HG03159 (cell line): ENCODE measurements around the gene FBXO42.
A peak's percentile ranks its signal among the peaks of the same experiment; 100 is the strongest.

ENCODE experiments used
- ATAC-seq: cut with Tn5 transposase; IDR thresholded peaks from one replicate; pipeline ENCODE4 v1.9.1; 2021; ENCODE audit warnings: mild to moderate bottlenecking, moderate library complexity; ENCODE audit not compliant: unreplicated experiment

Gene FBXO42

GRCh38 chr1:16351994-16352841 lies at the start of gene FBXO42:
Gene FBXO42 (minus strand): TSS chr1:16352480. CDS start chr1:16315418, 37,062 bp downstream.
- peak; percentile 80 for ATAC-seq

DNA sequence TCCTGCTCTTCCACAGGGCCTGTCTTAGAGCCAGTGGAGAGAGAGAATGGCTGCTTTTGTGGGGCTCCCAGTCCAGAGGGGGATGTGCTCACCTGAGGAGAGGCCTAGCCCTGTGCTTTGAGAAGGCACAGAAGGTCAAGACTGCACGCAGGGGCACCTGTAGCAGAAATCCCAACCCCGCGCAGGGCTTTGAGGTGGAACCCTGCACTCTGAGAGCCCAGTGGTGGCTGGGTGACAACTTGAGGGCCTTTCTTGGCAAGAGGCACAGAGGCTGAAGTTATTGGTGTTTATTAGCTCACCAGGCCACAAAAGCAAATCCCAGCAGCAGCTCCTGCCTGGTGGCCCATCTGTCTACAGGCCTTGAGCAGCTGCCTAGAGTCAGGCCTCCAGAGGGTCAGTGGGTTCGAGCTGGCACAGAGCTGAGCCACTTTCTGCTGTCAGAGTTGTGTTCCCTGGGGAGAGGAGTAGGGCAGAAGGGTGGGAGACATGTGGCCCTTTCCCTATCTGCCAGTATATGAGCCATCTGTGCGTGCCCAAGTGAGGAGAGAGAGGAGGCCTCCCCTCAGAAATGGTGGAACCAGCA lies 46.2 kb upstream of the FBXO42 start:
- ATAC-seq: no peak

DNA sequence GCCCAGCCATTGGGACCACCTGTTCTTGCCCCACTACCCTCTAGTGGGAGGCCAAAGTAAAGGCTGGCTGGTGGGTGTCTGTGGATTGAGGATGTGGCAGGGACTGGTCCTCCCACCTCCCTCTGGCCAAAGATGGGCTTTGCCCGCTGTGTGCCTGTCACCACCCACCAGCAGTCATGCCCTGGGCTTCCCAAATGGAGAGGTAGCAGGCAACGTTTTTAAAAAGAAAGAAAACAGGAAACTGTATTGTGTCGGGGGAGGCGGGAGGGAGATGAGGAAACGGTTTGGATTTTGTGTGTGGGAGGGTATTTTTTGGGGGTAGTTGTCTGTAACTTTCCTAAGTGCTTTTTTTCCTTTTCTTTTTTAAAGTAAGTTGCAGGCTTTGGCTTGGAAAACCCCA lies 44.8 kb upstream of the FBXO42 start:
- no peak for ATAC-seq

- ATAC-seq: no peak
Measured at GRCh38 chr1:16396591-16396990, 44.3 kb upstream of the FBXO42 start.

DNA sequence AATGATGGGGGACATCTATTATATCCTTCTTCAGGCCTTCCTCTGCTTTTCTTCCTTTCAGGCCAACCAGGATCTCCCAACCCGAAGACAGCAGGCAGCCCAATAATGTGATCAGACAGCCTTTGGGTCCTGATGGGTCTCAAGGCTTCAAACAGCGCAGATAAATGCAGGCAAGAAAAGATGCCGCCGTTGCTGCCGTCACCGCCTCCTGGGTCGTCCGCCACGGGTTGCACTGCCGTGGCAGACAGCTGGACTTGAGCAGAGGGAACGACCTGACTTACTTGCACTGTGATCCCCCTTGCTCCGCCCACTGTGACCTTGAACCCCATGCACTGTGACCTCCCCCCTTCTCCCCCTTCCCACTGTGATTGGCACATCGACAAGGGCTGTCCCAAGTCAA lies 42.7 kb upstream of the FBXO42 start:
- no peak for ATAC-seq

DNA sequence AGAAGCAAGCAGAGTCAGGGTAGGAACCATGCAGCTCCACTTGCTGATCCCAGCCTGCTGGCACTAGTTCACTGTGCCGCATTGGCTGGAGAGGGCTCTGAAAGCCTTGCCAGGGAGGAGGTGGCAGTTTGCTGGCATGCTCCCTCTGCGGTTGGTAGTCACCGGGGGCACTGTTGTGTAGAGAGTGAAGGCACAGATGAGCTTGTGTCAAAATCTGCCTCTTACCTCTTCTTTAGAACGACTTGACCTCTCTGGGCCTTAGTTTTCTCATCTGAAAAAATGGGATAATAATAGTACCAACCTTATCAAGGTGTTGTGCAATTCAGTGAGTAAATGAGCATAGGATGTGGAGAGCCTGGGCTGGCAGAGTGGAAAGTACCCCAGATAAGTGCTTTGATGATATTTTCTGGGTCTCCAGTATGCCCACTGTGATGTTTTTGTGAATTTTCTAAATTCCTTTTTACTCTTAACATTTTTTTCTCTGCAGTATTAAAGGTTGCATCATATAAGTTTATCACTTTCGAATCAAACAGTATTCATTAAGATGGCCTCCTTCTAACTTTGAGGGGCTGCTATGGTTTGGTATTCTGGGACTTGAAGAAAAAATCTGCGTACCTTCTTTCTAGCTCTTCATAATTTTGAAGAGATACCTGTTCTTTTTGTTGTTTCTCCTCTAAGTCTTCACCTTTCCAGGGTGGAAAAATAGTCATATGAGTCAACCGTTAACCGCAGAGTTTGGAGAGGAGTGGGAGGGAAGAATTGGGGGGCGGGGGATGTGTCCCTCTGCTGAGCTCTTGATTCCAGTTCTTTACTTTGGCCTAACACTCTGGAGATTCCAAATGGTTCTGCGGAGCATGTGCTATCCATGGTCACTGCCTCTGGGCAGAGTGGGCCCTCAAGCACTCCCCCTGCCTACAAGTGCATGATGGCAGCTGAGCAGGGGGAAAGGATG lies 41.6 kb upstream of the FBXO42 start:
- ATAC-seq: no peak

- ATAC-seq: no peak
Measured at GRCh38 chr1:16392740-16393569, 40.7 kb upstream of the FBXO42 start.

- no peak for ATAC-seq
Measured at GRCh38 chr1:16391411-16391810, 39.1 kb upstream of the FBXO42 start.

DNA sequence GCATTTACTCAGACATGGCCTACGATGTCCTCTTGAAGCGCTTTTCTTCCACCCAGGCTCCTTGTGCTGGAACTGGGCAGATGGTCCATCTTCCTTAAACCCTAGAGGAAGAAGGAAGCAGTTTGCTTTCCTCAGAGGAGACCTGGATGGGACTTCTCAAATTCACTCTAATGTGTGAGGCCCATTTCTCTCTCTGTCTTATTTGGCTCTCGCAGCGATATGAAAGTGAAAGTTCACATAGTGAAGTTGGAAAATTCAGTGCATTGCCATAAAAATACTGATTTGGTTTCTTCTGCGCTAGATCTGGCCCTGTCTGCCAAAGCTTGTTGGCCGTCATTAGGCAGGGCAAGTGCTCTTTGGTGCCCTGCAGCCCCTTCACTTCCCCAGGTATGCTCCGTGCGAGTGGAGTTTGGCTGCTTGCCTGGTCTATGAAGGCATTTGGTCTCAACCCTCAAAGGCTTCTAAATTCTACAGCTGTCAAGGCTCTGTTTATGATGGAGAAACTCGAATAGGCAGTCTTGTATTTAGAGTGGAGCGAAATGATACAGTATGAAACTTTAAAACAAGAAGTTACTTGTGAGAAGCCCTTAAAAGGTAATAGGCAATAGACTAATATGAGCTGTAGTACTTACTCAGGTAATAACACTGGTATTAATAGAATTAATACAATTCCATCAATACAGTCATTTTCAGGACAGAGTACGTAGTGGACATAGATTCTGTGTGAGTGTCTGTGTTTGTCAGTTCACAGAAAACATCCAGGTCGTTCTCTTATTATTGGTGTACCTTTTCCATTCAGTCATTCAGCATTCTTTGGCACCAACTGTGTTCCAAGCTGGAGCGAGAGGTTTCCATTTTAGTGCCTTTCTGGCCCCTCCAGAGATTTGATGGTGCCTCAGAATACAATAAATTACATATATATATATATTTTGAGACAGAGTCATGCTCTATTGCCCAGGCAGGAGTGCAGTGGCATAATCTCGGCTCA lies 35.2 kb upstream of the FBXO42 start:
- ATAC-seq: no peak

- ATAC-seq: no peak
Measured at GRCh38 chr1:16386454-16387113, 34.3 kb upstream of the FBXO42 start.

DNA sequence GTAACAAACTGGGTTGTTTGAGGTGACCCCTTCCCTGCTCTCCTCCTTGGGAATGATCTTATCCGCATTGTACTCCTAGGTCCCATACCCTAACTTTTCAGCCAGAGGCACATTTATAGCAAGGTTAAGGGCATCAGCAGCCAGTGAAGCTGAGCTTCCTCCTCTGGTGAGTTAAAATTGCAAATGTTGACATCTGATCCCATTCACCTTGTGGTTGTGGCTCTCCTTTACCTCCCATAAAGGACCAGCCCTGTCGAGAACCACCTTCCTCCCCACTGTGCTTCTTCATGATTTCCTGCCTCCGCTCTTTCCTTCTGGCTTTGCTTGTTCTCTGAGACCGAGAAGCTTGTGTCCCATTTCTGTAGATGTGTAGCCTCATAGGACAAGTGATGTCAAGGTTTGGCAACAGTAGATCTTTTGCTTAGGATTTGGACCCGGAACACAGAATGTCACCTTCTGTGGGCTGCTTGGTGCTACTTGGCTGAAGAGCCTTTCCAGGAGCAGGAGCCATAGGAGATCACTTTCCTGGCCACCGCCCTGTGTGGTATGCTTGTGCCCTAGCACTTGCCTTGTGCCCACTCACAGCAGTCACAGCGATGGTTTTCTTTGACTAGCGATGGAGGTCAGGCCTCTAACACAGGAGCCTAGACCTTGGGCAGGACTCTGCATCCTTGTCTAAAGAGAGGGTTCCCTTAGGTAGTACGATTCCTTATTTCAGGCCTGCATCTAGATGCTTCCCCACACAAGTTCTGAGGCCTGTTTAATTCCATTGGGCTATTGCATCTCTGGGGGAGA lies 33.6 kb upstream of the FBXO42 start:
- ATAC-seq: no peak

DNA sequence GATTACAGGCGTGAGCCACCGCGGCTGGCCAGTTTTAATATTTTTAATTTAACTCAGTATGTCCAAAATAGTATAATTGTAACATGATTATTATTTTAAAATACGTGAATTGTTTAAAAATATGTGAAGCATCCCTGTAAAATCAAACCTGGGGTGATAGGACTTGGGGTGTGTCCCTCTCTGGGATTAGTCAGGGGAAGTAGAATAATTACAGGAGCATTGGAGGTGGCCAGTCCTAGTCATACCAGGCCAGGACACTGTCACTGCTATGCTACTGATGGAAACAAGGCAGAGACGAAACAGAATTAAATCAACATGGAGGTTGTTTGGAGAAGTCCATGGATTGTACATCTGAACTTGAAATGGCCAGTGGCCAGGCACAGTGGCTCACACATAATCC lies 31.6 kb upstream of the FBXO42 start:
- no peak for ATAC-seq

DNA sequence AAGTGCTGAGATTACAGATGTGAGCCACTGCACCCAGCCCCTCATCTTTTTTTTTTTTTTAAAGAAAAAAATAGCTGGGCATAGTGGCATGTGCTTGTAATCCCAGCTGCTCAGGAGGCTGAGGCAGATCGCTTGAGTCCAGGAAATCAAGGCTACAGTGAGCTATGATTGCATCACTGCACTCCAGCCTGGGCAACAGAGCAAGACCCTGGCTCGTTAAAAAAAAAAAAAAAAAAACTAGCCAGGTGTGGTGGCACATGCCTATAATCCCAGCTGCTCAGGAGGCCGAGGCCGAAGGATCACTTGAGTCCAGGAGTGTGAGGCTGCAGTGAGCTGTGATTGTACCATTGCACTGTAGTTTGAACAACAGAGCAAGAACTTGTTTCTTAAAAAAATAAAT lies 28.6 kb upstream of the FBXO42 start:
- ATAC-seq: no peak

DNA sequence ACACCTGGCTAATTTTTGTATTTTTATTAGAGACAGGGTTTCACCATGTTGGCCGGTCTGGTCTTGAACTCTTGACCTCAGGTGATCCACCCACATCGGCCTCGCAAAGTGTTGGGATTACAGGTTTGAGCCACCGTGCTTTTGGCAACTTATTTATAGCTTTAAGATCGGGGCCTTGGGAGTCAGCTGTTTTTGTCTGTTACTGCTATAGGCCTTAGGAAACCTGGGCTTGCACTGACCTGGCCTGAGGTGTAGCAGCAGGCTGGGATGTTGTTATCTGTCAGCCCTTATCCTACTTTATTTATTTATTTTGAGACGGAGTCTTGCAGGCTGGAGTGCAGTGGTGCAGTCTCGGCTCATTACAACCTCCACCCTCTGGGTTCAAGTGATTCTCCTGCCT lies 26.2 kb upstream of the FBXO42 start:
- ATAC-seq: no peak

GRCh38 chr1:16376971-16377370 lies 24.7 kb upstream of the FBXO42 start:
- ATAC-seq: no peak

DNA sequence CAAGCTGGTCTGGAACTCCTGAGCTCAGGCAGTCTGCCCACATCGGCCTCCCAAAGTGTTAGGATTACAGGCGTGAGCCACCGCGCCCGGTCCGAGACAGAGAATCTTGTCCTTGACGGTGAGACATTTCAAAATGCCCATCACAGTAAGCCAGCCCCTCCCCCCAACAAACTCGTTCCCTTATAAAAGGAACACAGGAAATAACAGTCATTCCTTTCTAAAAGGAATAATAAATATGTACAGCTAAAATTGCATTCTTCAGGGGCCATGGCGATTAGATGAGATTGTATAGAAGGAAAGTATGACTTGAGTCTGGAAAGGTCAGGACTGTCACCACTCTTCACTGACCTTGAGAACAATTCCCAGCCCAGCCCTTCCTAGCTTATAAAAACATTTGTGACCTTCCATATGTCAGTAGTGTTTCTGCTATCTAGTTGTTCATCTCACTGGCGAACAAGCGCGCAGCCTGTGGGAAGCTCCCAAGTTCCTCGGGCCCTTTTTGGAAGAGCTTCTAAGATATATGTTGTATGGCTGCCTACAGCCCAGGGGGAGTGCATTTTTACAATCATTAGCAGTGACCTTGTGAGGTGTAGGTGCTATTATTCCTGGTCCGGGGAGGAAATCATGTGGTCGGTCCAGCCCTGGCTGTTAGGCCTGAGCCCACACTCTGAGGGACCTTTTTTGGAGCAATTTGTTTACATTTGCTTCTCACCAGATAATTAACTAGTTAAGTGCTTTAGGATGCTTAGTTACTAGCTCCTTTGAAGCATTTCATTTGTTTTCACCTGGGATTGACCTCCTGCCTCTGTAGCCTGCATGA lies 23.5 kb upstream of the FBXO42 start:
- no peak for ATAC-seq

DNA sequence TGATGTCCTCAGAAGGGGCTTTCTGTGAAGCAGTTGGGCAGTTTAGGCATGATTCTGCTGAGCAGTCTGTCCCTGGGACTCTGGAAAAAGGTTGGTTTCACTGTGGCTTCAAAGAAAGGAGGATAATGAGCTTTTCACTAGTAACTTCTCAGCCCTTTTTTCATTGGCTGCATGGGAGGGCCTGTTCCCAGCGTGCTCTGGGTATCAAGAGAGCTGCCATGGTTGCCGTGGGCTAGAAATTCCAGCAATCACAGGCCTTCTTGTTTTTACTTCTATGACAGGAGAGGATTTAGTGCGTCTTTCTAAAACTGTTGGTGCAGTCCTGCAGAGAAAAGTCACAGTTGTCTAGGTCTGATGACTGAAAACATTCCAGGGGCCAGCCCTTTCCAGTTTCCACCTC lies 22.0 kb upstream of the FBXO42 start:
- ATAC-seq: no peak
